Effector memory CD4-positive, alpha-beta T cell (primary cell): ENCODE results near the gene ERICH6.

Source experiments
- DNase-seq, 3 donors: peaks; one replicate each; pipeline ENCODE4 v3.0.0-alpha.2; 2020
- H3K27ac ChIP-seq: 2 replicates; pipeline ENCODE4 v1.7.0; 2013; ENCODE audit warnings: mild to moderate bottlenecking, low read length, moderate library complexity; ENCODE audit not compliant: insufficient read depth, poor library complexity, severe bottlenecking
- H3K27me3 ChIP-seq: replicated peaks from 2 replicates; pipeline ENCODE4 v1.7.0; 2013; ENCODE audit warnings: mild to moderate bottlenecking, low read length; ENCODE audit not compliant: insufficient read depth, control insufficient read depth, poor library complexity, severe bottlenecking
- H3K36me3 ChIP-seq: 2 replicates; pipeline ENCODE4 v1.7.0; 2013; ENCODE audit warnings: mild to moderate bottlenecking, low read length, moderate library complexity; ENCODE audit not compliant: control insufficient read depth, insufficient read depth
- H3K4me1 ChIP-seq: 2 replicates; pipeline ENCODE4 v1.7.0; 2013; ENCODE audit warnings: low read length, mild to moderate bottlenecking; ENCODE audit not compliant: control insufficient read depth, insufficient read depth, poor library complexity, severe bottlenecking
- H3K4me3 ChIP-seq: 2 replicates; pipeline ENCODE4 v1.7.0; 2013; ENCODE audit warnings: low read length, low read depth, mild to moderate bottlenecking; ENCODE audit not compliant: insufficient read depth, poor library complexity, severe bottlenecking
- H3K9me3 ChIP-seq: 2 replicates; pipeline ENCODE4 v1.7.0; 2013; ENCODE audit warnings: mild to moderate bottlenecking, low read length, moderate library complexity; ENCODE audit not compliant: control insufficient read depth

Gene ERICH6

DNA sequence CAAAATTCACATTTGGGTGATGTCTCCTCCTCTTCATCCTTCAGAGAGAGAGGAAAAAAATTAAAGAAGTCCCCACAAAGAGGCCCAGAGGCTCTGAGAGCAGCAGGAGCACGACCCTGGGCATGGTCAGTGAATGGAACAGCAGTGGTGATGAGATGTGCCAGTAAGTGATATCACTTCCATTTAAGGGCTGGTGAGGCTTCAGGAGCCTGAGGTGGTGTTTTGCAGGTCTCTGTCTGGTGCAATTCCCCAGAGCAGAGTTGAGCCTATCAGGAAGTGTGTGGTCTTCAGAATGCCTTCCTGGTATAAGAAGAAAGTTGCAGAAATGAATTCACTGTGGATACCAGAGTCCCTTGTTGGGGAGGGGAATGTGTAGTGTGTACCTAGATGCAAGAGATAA lies 21.4 kb downstream of the ERICH6 start:
- Histone ChIP-seq H3K4me1 (no peaks in the 10 kb centered on the region), H3K27me3 (no peaks in the 10 kb centered on the region), H3K4me3 (no peak overlapping the region), H3K27ac (no peak overlapping the region), H3K36me3 (no peaks in the 10 kb centered on the region), H3K9me3 (no peaks in the 10 kb centered on the region)
- DNase-seq: no peak

- no peaks in the 10 kb centered on the region for H3K27me3 ChIP-seq
- no peaks in the 10 kb centered on the region for H3K9me3 ChIP-seq
- H3K36me3 ChIP-seq: no peaks in the 10 kb centered on the region
- H3K4me1 ChIP-seq: no peaks in the 10 kb centered on the region
- H3K27ac ChIP-seq: no peak overlapping the region
- no peak for DNase-seq
- H3K4me3 ChIP-seq: no peak overlapping the region
These were observed 22.7 kb downstream of the ERICH6 start for GRCh38 chr3:150681057-150681456.

- Histone ChIP-seq H3K4me1 (no peaks in the 10 kb centered on the region), H3K4me3 (no peak overlapping the region), H3K36me3 (no peaks in the 10 kb centered on the region), H3K9me3 (no peaks in the 10 kb centered on the region), H3K27ac (no peak overlapping the region), H3K27me3 (no peaks in the 10 kb centered on the region)
- no peak for DNase-seq
These were observed 23.2 kb downstream of the ERICH6 start for GRCh38 chr3:150680562-150680961.

GRCh38 chr3:150675587-150675986 lies 28.1 kb downstream of the ERICH6 start:
- no peak overlapping the region for H3K27ac ChIP-seq
- DNase-seq: no peak

GRCh38 chr3:150673966-150674365 lies 29.8 kb downstream of the ERICH6 start:
- Histone ChIP-seq H3K36me3 (no peaks in the 10 kb centered on the region), H3K4me3 (no peak overlapping the region)

More at GRCh38 chr3:150675587-150675986, 28.1 kb downstream of the ERICH6 start:
- Histone ChIP-seq H3K4me1 (no peaks in the 10 kb centered on the region), H3K9me3 (no peaks in the 10 kb centered on the region), H3K36me3 (no peaks in the 10 kb centered on the region), H3K4me3 (no peak overlapping the region), H3K27me3 (no peaks in the 10 kb centered on the region)

GRCh38 chr3:150666167-150666566 lies 37.6 kb downstream of the ERICH6 start:
- no peaks in the 10 kb centered on the region for H3K9me3 ChIP-seq
- no peak overlapping the region for H3K27ac ChIP-seq
- no peak overlapping the region for H3K4me3 ChIP-seq
- no peaks in the 10 kb centered on the region for H3K4me1 ChIP-seq
- DNase-seq: no peak
- H3K36me3 ChIP-seq: no peaks in the 10 kb centered on the region
- no peaks in the 10 kb centered on the region for H3K27me3 ChIP-seq

More at GRCh38 chr3:150673966-150674365, 29.8 kb downstream of the ERICH6 start:
- no peak for DNase-seq
- no peaks in the 10 kb centered on the region for H3K4me1 ChIP-seq
- no peaks in the 10 kb centered on the region for H3K27me3 ChIP-seq
- no peaks in the 10 kb centered on the region for H3K9me3 ChIP-seq
- no peak overlapping the region for H3K27ac ChIP-seq

GRCh38 chr3:150663461-150663860 lies 40.3 kb downstream of the ERICH6 start:
- no peak overlapping the region for H3K4me3 ChIP-seq
- no peak for DNase-seq
- no peaks in the 10 kb centered on the region for H3K27me3 ChIP-seq
- H3K9me3 ChIP-seq: no peaks in the 10 kb centered on the region
- no peak overlapping the region for H3K27ac ChIP-seq
- no peaks in the 10 kb centered on the region for H3K36me3 ChIP-seq
- no peaks in the 10 kb centered on the region for H3K4me1 ChIP-seq

- Histone ChIP-seq H3K27me3 (no peaks in the 10 kb centered on the region), H3K27ac (no peak overlapping the region), H3K4me3 (no peak overlapping the region), H3K4me1 (no peaks in the 10 kb centered on the region), H3K9me3 (no peaks in the 10 kb centered on the region), H3K36me3 (no peaks in the 10 kb centered on the region)
- no peak for DNase-seq
These were observed 41.1 kb downstream of the ERICH6 start for GRCh38 chr3:150662410-150663200.

- no peak for DNase-seq
- H3K36me3 ChIP-seq: no peaks in the 10 kb centered on the region
These were observed 47.4 kb downstream of the ERICH6 start for GRCh38 chr3:150656316-150656715.

GRCh38 chr3:150653110-150653561 lies 50.6 kb downstream of the ERICH6 start:
- DNase-seq: no peak
- Histone ChIP-seq H3K36me3 (no peaks in the 10 kb centered on the region), H3K27me3 (no peaks in the 10 kb centered on the region), H3K4me3 (no peak overlapping the region), H3K9me3 (no peaks in the 10 kb centered on the region), H3K27ac (no peak overlapping the region), H3K4me1 (no peaks in the 10 kb centered on the region)

More at GRCh38 chr3:150656316-150656715, 47.4 kb downstream of the ERICH6 start:
- H3K27me3 ChIP-seq: no peaks in the 10 kb centered on the region
- no peak overlapping the region for H3K27ac ChIP-seq
- H3K4me1 ChIP-seq: no peaks in the 10 kb centered on the region
- no peak overlapping the region for H3K4me3 ChIP-seq
- no peaks in the 10 kb centered on the region for H3K9me3 ChIP-seq
